ENCODE data around the gene ZNF22.

GRCh38 chr10:44973323-44974081, 27.2 kb upstream of the ZNF22 start:
- TF ChIP-seq USF2 (IDR thresholded peaks at IDR 0.05; ENCODE audit: low read depth, low read length) (no peak), MAFK (IDR thresholded peaks at IDR 0.05; ENCODE audit: low read depth, low read length) (no peak), POLR2A (IDR thresholded peaks at IDR 0.05; ENCODE audit: low read depth, low read length) (no peak), RAD21 (IDR thresholded peaks at IDR 0.05; ENCODE audit: low read length) (no peak), FOS (IDR thresholded peaks at IDR 0.05; ENCODE audit: low read depth, low read length) (no peak), RFX5 (IDR thresholded peaks at IDR 0.05; ENCODE audit: low read depth, low read length) (no peak), CTCF (conservative IDR thresholded peaks at IDR 0.05; ENCODE audit: low read depth, low read length) (no peak), CHD1 (IDR thresholded peaks at IDR 0.05; ENCODE audit: low read depth, low read length) (no peak)

All from IMR-90 (cell line).